ENCODE measurements around the gene ATXN3. TPM values are rescaled to one million over a fixed set of nuclear protein-coding genes. Genes with fewer than 3 reads are reported as not detected.

ATXN3 gene
- total RNA-seq, 1 experiment from 2014 or later, result 33.1 TPM

DNA sequence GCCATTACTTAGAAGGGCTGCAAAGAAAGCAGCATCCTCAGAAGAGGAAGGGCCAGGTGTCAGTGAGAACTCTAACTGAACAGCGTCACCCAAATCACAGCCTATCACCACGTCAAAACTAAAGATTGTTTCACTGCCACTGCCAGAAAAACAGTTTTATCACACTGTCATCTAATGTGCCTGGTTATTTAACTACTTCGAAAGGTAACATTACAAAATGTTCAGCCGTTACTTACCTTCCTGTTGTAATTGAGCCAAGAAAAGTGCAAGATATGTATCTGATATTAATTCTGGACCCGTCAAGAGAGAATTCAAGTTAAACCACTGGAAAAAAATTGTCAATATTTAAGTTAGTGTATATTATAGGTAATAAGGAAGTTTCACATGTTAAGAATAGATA is 17.9 kb downstream of the ATXN3 start:
- Mint-ChIP-seq H3K36me3 (peaks cover 47% of the 10 kb centered on the region), H3K9me3 (0 out of 2 replicates have a peak, but pooled peaks cover 4% of the 10 kb centered on the region), H3K4me1 (no peaks in the 10 kb centered on the region), H3K4me3 (no peak overlapping the region), H3K27ac (no peak overlapping the region), H3K27me3 (ENCODE audit: low read depth) (no peaks in the 10 kb centered on the region)
- ChIA-PET CTCF (interaction anchor here (1.4 kb wide), 1 partner anchor 18 kb away, joined by 6 read pairs; the partner anchor contains the start of gene ATXN3), POLR2A (no interaction called here)
- DNase-seq (ENCODE audit: low spot score) (no peak), ATAC-seq (no peak)
- TF ChIP-seq NR1H2 (CRISPR knock-in tag; IDR thresholded peaks at IDR 0.05) (no peak), ZNF263 (CRISPR knock-in tag; IDR thresholded peaks at IDR 0.05; ENCODE audit: low read depth) (no peak), E2F1 (CRISPR knock-in tag; IDR thresholded peaks at IDR 0.05) (no peak), NR2C2 (CRISPR knock-in tag; IDR thresholded peaks at IDR 0.05) (no peak), CREM (CRISPR knock-in tag; IDR thresholded peaks at IDR 0.05) (no peak), PRRX2 (CRISPR knock-in tag; IDR thresholded peaks at IDR 0.05) (no peak), NR3C1 (CRISPR knock-in tag; conservative IDR thresholded peaks at IDR 0.05; ENCODE audit: low read depth) (no peak), ZNF219 (CRISPR knock-in tag; IDR thresholded peaks at IDR 0.05; ENCODE audit: borderline replicate concordance) (no peak), ZNF396 (CRISPR knock-in tag; IDR thresholded peaks at IDR 0.05; ENCODE audit: borderline replicate concordance) (no peak), ZNF232 (CRISPR knock-in tag; IDR thresholded peaks at IDR 0.05) (no peak), ESRRA (CRISPR knock-in tag; IDR thresholded peaks at IDR 0.05; ENCODE audit: borderline replicate concordance) (no peak)
- TF ChIP-seq, protein P1, sequence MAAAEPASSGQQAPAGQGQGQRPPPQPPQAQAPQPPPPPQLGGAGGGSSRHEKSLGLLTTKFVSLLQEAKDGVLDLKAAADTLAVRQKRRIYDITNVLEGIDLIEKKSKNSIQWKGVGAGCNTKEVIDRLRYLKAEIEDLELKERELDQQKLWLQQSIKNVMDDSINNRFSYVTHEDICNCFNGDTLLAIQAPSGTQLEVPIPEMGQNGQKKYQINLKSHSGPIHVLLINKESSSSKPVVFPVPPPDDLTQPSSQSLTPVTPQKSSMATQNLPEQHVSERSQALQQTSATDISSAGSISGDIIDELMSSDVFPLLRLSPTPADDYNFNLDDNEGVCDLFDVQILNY (CRISPR knock-in tag; IDR thresholded peaks at IDR 0.05), result no peak

GRCh38 chr14:92074555-92074954 is 31.8 kb downstream of the ATXN3 start:
- Mint-ChIP-seq H3K4me3 (no peak overlapping the region), H3K9me3 (no peaks in the 10 kb centered on the region), H3K4me1 (no peaks in the 10 kb centered on the region), H3K27ac (no peak overlapping the region), H3K36me3 (peaks cover 33% of the 10 kb centered on the region), H3K27me3 (ENCODE audit: low read depth) (no peaks in the 10 kb centered on the region)
- CTCF ChIA-PET, result interaction anchor here (0.8 kb wide), 1 partner anchor 32 kb away, joined by 3 read pairs; the partner anchor contains the start of gene ATXN3
- no peak for ATAC-seq
- DNase-seq (ENCODE audit: low spot score), result no peak
- POLR2A ChIA-PET, result no interaction called here
- TF ChIP-seq SP1 (CRISPR knock-in tag; conservative IDR thresholded peaks at IDR 0.05) (no peak), PRDM15 (CRISPR knock-in tag; IDR thresholded peaks at IDR 0.05) (no peak), ZNF532 (CRISPR knock-in tag; IDR thresholded peaks at IDR 0.05; ENCODE audit: borderline replicate concordance) (no peak), KAT7 (CRISPR knock-in tag; IDR thresholded peaks at IDR 0.05; ENCODE audit: borderline replicate concordance) (no peak), SOX15 (CRISPR knock-in tag; IDR thresholded peaks at IDR 0.05) (no peak), JAZF1 (CRISPR knock-in tag; IDR thresholded peaks at IDR 0.05) (no peak), ZNF263 (CRISPR knock-in tag; IDR thresholded peaks at IDR 0.05; ENCODE audit: low read depth) (no peak), GRHL2 (CRISPR knock-in tag; IDR thresholded peaks at IDR 0.05; ENCODE audit: insufficient replicate concordance, severe bottlenecking) (no peak), ZNF396 (CRISPR knock-in tag; IDR thresholded peaks at IDR 0.05; ENCODE audit: borderline replicate concordance) (no peak)
- TF ChIP-seq, protein P2, sequence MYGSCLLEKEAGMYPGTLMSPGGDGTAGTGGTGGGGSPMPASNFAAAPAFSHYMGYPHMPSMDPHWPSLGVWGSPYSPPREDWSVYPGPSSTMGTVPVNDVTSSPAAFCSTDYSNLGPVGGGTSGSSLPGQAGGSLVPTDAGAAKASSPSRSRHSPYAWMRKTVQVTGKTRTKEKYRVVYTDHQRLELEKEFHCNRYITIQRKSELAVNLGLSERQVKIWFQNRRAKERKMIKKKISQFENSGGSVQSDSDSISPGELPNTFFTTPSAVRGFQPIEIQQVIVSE (CRISPR knock-in tag; IDR thresholded peaks at IDR 0.05; ENCODE audit: borderline replicate concordance), result no peak
- TF ChIP-seq, protein P3, sequence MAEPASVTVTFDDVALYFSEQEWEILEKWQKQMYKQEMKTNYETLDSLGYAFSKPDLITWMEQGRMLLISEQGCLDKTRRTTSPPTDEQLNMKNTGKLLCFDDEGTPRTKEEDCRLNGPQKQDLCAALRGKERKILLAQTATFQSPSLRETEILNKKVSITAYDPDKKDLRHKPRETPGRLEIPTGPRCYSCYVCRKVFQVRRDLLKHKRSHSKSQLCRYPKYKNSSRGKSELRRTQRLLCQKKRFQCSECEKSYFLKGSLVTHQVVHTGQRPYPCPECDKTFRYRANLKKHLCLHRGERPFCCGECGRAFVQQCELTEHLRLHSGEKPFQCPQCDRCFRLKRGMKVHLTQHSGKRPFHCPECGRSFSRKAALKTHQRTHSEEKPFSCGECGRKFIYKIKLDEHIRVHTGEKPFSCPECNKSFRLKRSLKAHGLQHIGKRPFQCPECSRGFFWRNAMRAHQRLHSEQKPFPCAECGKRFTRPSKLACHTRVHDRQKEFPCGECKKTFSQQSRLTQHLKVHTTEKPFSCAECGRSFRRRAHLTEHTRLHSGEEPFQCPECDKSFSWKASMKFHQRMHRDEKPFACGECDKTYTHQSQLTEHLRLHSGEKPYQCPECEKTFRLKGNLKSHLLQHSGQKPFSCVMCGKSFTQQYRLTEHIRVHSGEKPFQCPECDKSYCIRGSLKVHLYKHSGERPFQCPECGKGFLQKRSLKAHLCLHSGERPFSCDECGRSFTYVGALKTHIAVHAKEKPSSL (CRISPR knock-in tag; conservative IDR thresholded peaks at IDR 0.05), result no peak
